Fibroblast of mammary gland (primary cell): ENCODE results near the gene SRP14.

Source experiments
- DNase-seq: peaks from one replicate; pipeline ENCODE4 v3.0.0-alpha.2; 2010; ENCODE audit warnings: low read depth
- H3K4me3 ChIP-seq: 2 replicates; pipeline ENCODE4 v1.5.1; 2011; ENCODE audit warnings: low read depth, mild to moderate bottlenecking, low read length, moderate library complexity; ENCODE audit not compliant: control insufficient read depth
- CTCF ChIP-seq: conservative IDR thresholded peaks from 2 replicates; pipeline ENCODE4 v1.5.1; 2011; ENCODE audit warnings: low read depth, low read length, inconsistent platforms; ENCODE audit not compliant: control insufficient read depth, insufficient read depth

SRP14 gene

GRCh38 chr15:40065166-40065565 lies 26.2 kb upstream of the SRP14 start:
- DNase-seq = no peak
- no peak overlapping the region for H3K4me3 ChIP-seq
- TF ChIP-seq CTCF = no peak

- H3K4me3 ChIP-seq = no peak overlapping the region
- TF ChIP-seq CTCF = no peak
- DNase-seq = peak; percentile 40
Observed at GRCh38 chr15:40064231-40064894, 25.4 kb upstream of the SRP14 start.

- TF ChIP-seq CTCF = no peak
- DNase-seq = peak; percentile 67
- H3K4me3 ChIP-seq = no peak overlapping the region
Observed at GRCh38 chr15:40063563-40064011, 24.6 kb upstream of the SRP14 start.

- no peak overlapping the region for H3K4me3 ChIP-seq
- TF ChIP-seq CTCF = no peak
- DNase-seq = no peak
Observed at GRCh38 chr15:40062816-40063562, 24.0 kb upstream of the SRP14 start.

- no peak overlapping the region for H3K4me3 ChIP-seq
- DNase-seq = no peak
- no peak for TF ChIP-seq CTCF
Observed at GRCh38 chr15:40061212-40061901, 22.4 kb upstream of the SRP14 start.

- no peak overlapping the region for H3K4me3 ChIP-seq
- no peak for TF ChIP-seq CTCF
- no peak for DNase-seq
Observed at GRCh38 chr15:40060236-40060961, 21.4 kb upstream of the SRP14 start.
